Testis (tissue), 3 donors: ENCODE measurements around the gene IGFBP1. TPM values are rescaled to one million over a fixed set of nuclear protein-coding genes. Genes with fewer than 3 reads are reported as not detected.
A peak's percentile ranks its signal among the peaks of the same experiment; 100 is the strongest.
"Not testable (repeated sequence)": the region's sequence is repeated elsewhere in the genome, so short reads cannot be mapped to it uniquely, and the experiment has no call there.

ENCODE experiments used
- DNase-seq: peaks from one replicate; pipeline ENCODE4 v3.0.0-alpha.2; 2019
- H3K27ac ChIP-seq, 2 donors: fragments of 200-600 bp; sonication (generic); one replicate each; pipeline ENCODE4 v1.5.1; 2019
- H3K27me3 ChIP-seq: fragments of 200-600 bp; sonication (generic); one replicate; pipeline ENCODE4 v1.5.1; 2019
- H3K36me3 ChIP-seq: fragments of 200-600 bp; sonication (generic); one replicate; pipeline ENCODE4 v1.5.1; 2017; ENCODE audit warnings: low read depth; ENCODE audit errors: missing control alignments
- H3K4me1 ChIP-seq: fragments of 200-600 bp; sonication (generic); one replicate; pipeline ENCODE4 v1.5.1; 2019
- H3K4me3 ChIP-seq, 2 donors: fragments of 200-600 bp; sonication (generic); one replicate each; pipeline ENCODE4 v1.5.1; 2017 to 2019
- H3K9me3 ChIP-seq: fragments of 200-600 bp; sonication (generic); one replicate; pipeline ENCODE4 v1.5.1; 2017
- POLR2A ChIP-seq: fragments of 450-650 bp; IDR thresholded peaks from one replicate; pipeline ENCODE4 v1.6.1; 2017; ENCODE audit warnings: antibody characterized with exemption, mild to moderate bottlenecking, moderate library complexity
- WGBS, 2 donors: methylation state at CpG; one replicate each; pipeline ENCODE4 v1.1.5; 2018; 5-methylcytosine and 5-hydroxymethylcytosine counted together
- intact Hi-C: fragments of 100-400 bp; cut with DNase I; formaldehyde crosslinking; loops from one replicate; pipeline ENCODE4 v1.15.1; 2023; ENCODE audit warnings: low total_unique reads
- polyA plus RNA-seq: library from polyadenylated mRNA; stranded (reverse); fragments of 350-450 nt; fragmentation: Illumina TruSeq; extraction: RNeasy Lipid Tissue Mini Kit (QIAGEN cat#74804); gene quantifications from one replicate; pipeline ENCODE4 v1.2.3, GENCODE V29; 2014; ENCODE audit warnings: low read depth, low replicate concordance; ENCODE audit not compliant: insufficient read depth
- small RNA-seq, 2 donors: library from RNA; depleted of rRNA; stranded (forward); fragments of <200 nt; gene quantifications; one replicate each; pipeline ENCODE3, GENCODE V24; 2016
- total RNA-seq, 2 donors: library from RNA; depleted of rRNA; stranded (reverse); fragments of >200 nt; gene quantifications; one replicate each; pipeline ENCODE4 v1.2.3, GENCODE V29; 2016
- TF ChIP-seq, protein P1 (sequence below), 3 experiments: fragments of 450-650 bp in 2 of 3; fragments of 200-600 bp in 1 of 3; sonication (generic) in 1 of 3; IDR thresholded peaks; one replicate each; pipeline ENCODE4 v1.5.1; 2016 to 2019; ENCODE audit warnings: antibody characterized with exemption in 3 of 3, mild to moderate bottlenecking in 2 of 3, moderate library complexity in 1 of 3

IGFBP1 gene
- total and polyA plus RNA-seq, 3 donors from 2014 or later: 0.33 to 0.50 TPM; not detected in 1

DNA sequence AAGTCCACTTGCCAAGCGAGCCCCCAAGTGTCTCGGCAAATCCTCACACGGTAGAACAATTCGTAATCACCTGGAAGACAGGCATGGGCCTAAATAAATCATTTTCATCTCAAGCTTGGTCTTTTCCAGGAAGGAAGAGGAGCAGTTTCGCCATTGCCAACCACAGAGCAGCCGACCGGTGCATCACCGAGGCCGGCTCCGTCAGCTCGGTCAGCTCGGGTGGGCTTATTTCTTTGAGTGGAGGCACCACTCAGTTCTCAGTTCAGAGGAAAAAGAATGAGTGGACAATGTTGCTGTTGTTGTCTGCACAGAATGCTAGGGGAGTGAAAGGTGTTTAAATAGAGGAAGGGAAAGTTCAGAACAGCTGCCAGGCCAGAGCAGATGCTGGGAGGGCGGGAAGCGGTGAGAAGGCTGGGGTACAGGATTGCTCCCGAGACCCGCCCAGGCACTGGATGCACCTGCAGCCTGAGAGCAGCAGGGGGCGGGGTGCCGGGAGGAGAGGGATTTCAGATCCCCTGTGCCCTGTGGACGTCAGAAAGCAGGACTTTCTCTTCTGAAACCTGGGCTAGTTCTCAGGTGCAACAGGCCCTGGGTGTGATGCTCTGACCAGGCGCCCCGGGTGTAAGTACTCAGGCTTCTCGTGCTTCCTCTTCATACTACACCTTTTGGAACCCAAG lies 50.5 kb downstream of the IGFBP1 start:
- no peaks in the 10 kb centered on the region for H3K36me3 ChIP-seq
- H3K27me3 ChIP-seq: no peaks in the 10 kb centered on the region
- 63 to 72% methylated on average over 22 of the region's 22 CpGs for WGBS, 2 donors
- TF ChIP-seq, protein P1, sequence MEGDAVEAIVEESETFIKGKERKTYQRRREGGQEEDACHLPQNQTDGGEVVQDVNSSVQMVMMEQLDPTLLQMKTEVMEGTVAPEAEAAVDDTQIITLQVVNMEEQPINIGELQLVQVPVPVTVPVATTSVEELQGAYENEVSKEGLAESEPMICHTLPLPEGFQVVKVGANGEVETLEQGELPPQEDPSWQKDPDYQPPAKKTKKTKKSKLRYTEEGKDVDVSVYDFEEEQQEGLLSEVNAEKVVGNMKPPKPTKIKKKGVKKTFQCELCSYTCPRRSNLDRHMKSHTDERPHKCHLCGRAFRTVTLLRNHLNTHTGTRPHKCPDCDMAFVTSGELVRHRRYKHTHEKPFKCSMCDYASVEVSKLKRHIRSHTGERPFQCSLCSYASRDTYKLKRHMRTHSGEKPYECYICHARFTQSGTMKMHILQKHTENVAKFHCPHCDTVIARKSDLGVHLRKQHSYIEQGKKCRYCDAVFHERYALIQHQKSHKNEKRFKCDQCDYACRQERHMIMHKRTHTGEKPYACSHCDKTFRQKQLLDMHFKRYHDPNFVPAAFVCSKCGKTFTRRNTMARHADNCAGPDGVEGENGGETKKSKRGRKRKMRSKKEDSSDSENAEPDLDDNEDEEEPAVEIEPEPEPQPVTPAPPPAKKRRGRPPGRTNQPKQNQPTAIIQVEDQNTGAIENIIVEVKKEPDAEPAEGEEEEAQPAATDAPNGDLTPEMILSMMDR (IDR thresholded peaks at IDR 0.05): no peak
- TF ChIP-seq POLR2A: no peak
- H3K9me3 ChIP-seq: no peaks in the 10 kb centered on the region
- intact Hi-C loops: no loop called here
- no peak overlapping the region for H3K27ac ChIP-seq
- no peaks in the 10 kb centered on the region for H3K4me1 ChIP-seq
- no peak overlapping the region for H3K4me3 ChIP-seq
- DNase-seq: peak; percentile 14

DNA sequence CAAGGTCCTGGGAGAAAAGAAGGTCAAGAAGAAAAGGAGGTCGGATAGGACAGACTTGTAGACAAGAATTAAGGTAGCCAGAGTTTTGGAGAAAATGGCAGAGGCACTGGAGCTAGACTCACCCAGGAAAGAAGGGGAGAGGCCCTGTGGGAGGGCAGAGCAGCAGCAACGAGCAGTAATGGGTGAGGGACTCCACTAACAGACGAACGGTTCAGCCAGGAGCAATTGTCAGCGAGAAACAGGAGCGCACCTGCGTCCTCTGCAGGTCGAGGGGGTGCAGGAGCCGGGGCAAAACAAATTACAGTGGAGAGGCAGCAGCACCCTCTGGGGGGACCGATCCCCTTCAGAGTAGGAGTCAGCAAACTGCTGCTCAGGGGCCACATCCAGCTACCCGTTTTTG lies 51.3 kb downstream of the IGFBP1 start:
- 46 to 81% methylated on average over 10 to 11 of the region's 11 CpGs for WGBS, 2 donors
- Histone ChIP-seq H3K4me3 (no peak overlapping the region), H3K4me1 (no peaks in the 10 kb centered on the region), H3K9me3 (no peaks in the 10 kb centered on the region), H3K27me3 (no peaks in the 10 kb centered on the region), H3K36me3 (no peaks in the 10 kb centered on the region), H3K27ac (no peak overlapping the region)
- no peak for DNase-seq
- TF ChIP-seq POLR2A: no peak
- TF ChIP-seq, protein P1 (IDR thresholded peaks at IDR 0.05): no peak
- intact Hi-C loops: no loop called here

GRCh38 chr7:45940237-45940781 lies 52.0 kb downstream of the IGFBP1 start:
- H3K4me1 ChIP-seq, H3K27ac ChIP-seq, intact Hi-C loops, H3K36me3 ChIP-seq, H3K27me3 ChIP-seq, H3K9me3 ChIP-seq: not testable (repeated sequence)
- 72 to 77% methylated on average over 14 of the region's 14 CpGs for WGBS, 2 donors
- peak overlapping the region; percentile 6 to 34 for H3K4me3 ChIP-seq
- DNase-seq: peak; percentile 58

DNA sequence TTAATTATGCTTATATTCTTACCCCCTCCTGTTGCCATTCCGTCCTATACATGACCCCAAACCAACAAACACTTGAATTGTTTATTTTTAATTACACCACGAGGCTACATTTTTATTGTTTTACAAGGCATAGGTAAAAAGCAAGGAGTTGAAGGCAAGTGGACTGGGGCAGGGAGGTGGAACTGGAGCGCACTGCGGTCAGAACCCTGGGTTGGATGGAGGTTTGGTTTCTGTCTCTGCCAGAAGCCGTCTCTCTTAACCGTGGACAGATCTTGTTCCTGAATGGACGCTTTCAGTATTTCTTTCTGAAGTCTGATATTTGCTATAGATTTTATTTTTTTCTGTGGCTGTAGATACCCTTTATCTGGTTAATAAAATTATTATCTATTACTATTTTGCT lies 52.7 kb downstream of the IGFBP1 start:
- no peak for TF ChIP-seq POLR2A
- TF ChIP-seq, protein P1 (IDR thresholded peaks at IDR 0.05): no peak
- no peak overlapping the region for H3K27ac ChIP-seq
- no peaks in the 10 kb centered on the region for H3K36me3 ChIP-seq
- no peaks in the 10 kb centered on the region for H3K9me3 ChIP-seq
- DNase-seq: no peak
- H3K27me3 ChIP-seq: no peaks in the 10 kb centered on the region
- WGBS, 2 donors: 34 to 62% methylated on average over 7 of the region's 7 CpGs
- no peaks in the 10 kb centered on the region for H3K4me1 ChIP-seq
- intact Hi-C loops: no loop called here
- H3K4me3 ChIP-seq: peak overlapping the region; percentile 6 to 34

Small RNAs within 50 kb of the gene (small RNA-seq; reads per million reads assigned to genes)
- 0 reads per million in 2 donors for gene RNU6-326P

Other genes with a start within 250 kb of the IGFBP1 start
- under 1 TPM in 1 of 2 donors, not detected in 1; 0.12 TPM for gene CCDC201, start 15.4 kb upstream of the IGFBP1 start, total RNA-seq
- not detected for gene CCDC201, start 15.4 kb upstream of the IGFBP1 start, polyA plus RNA-seq
- 10 to 100 TPM; 20.4 to 79.8 TPM for gene IGFBP3, start 32.8 kb downstream of the IGFBP1 start, total RNA-seq
- gene IGFBP3, start 32.8 kb downstream of the IGFBP1 start, polyA plus RNA-seq: 33.1 TPM